Thymus (tissue), 11 donors: ENCODE results near the gene PPM1H. TPM values are rescaled to one million over a fixed set of nuclear protein-coding genes. Genes with fewer than 3 reads are reported as not detected.

Source experiments
- DNase-seq, 9 donors: peaks; one replicate each; pipeline ENCODE4 v3.0.0-alpha.2; 2013; ENCODE audit warnings: low spot score in 9 of 9, low read depth in 6 of 9, missing footprints in 1 of 9
- H3K27ac ChIP-seq, 2 donors: one replicate each; pipeline ENCODE4 v1.5.1; 2013; ENCODE audit warnings: control low read depth in 1 of 2, low read depth in 1 of 2, low read length in 1 of 2, mild to moderate bottlenecking in 1 of 2, moderate library complexity in 1 of 2
- H3K27me3 ChIP-seq, 2 donors: one replicate each; pipeline ENCODE4 v1.5.1; 2013; ENCODE audit warnings: low read length in 1 of 2; ENCODE audit not compliant: control insufficient read depth in 2 of 2, insufficient read depth in 1 of 2
- H3K36me3 ChIP-seq, 2 donors: one replicate each; pipeline ENCODE4 v1.5.1; 2013; ENCODE audit warnings: low read length in 1 of 2, mild to moderate bottlenecking in 1 of 2, moderate library complexity in 1 of 2; ENCODE audit not compliant: control insufficient read depth in 2 of 2, insufficient read depth in 2 of 2
- H3K4me1 ChIP-seq, 2 donors: one replicate each; pipeline ENCODE4 v1.5.1; 2013; ENCODE audit warnings: low read length in 2 of 2; ENCODE audit not compliant: control insufficient read depth in 2 of 2, insufficient read depth in 2 of 2
- H3K4me3 ChIP-seq, 2 donors: one replicate each; pipeline ENCODE4 v1.5.1; 2013; ENCODE audit warnings: low read length in 2 of 2, control low read depth in 1 of 2, mild to moderate bottlenecking in 1 of 2
- H3K9me3 ChIP-seq, 2 donors: one replicate each; pipeline ENCODE4 v1.5.1; 2013; ENCODE audit warnings: low read length in 1 of 2, mild to moderate bottlenecking in 1 of 2; ENCODE audit not compliant: control insufficient read depth in 2 of 2, insufficient read depth in 1 of 2
- WGBS: extraction: QIAGEN DNeasy Blood & Tissue Kit; methylation state at CpG from one replicate; pipeline ENCODE4 v1.1.7; 2013; 5-methylcytosine and 5-hydroxymethylcytosine counted together
- polyA plus RNA-seq: library from polyadenylated mRNA; stranded (reverse); fragments of 200-250 nt; gene quantifications from one replicate; pipeline ENCODE4 v1.2.3, GENCODE V29; 2013
- total RNA-seq: library from RNA; stranded (reverse); fragments of 120-200 nt; gene quantifications from one replicate; pipeline ENCODE4 v1.2.4, GENCODE V29; 2013
- donor health status: healthy.

Gene PPM1H
- total and polyA plus RNA-seq, 2 donors, result 3.6 to 7.8 TPM

GRCh38 chr12:62799126-62799736 is 135.7 kb downstream of the PPM1H start:
- peak; percentile 44 to 89 (median 79) for DNase-seq
- Histone ChIP-seq H3K4me3 (no peak overlapping the region), H3K27me3 (no peaks in the 10 kb centered on the region), H3K9me3 (no peaks in the 10 kb centered on the region), H3K27ac (no peak overlapping the region), H3K4me1 (no peaks in the 10 kb centered on the region), H3K36me3 (no peaks in the 10 kb centered on the region)
- WGBS, result 50% methylated on average over 2 of the region's 2 CpGs

DNA sequence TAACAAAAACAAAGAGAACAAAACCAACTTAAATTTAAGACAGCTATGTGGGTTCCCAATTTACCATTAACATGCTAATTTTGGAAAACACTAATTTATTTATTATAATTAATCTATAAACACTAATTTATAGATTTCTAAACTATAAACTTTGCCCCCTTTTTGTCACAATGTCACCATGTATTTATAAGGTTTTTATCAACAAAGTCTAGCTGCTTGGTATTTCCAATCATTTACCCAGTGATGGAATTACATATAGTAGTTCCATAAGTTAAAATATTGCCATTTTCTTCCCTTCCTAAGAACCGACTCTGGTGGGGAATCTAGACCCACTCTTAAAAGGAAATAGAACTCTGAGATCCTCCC is 140.7 kb downstream of the PPM1H start:
- no peak overlapping the region for H3K27ac ChIP-seq
- no peaks in the 10 kb centered on the region for H3K9me3 ChIP-seq
- peaks cover 0 to 5% of the 10 kb centered on the region in 2 donors for H3K4me1 ChIP-seq
- no peaks in the 10 kb centered on the region for H3K36me3 ChIP-seq
- WGBS, result 63% methylated on average over 1 of the region's 1 CpG
- DNase-seq, result no peak
- no peaks in the 10 kb centered on the region for H3K27me3 ChIP-seq
- H3K4me3 ChIP-seq, result no peak overlapping the region

GRCh38 chr12:62793256-62794217 is 141.4 kb downstream of the PPM1H start:
- Histone ChIP-seq H3K27ac (no peak overlapping the region), H3K4me1 (peaks cover 0 to 5% of the 10 kb centered on the region in 2 donors), H3K9me3 (no peaks in the 10 kb centered on the region), H3K4me3 (no peak overlapping the region), H3K27me3 (no peaks in the 10 kb centered on the region), H3K36me3 (no peaks in the 10 kb centered on the region)
- 85% methylated on average over 25 of the region's 25 CpGs for WGBS
- DNase-seq, result peak; percentile 54 to 88 (median 65)

DNA sequence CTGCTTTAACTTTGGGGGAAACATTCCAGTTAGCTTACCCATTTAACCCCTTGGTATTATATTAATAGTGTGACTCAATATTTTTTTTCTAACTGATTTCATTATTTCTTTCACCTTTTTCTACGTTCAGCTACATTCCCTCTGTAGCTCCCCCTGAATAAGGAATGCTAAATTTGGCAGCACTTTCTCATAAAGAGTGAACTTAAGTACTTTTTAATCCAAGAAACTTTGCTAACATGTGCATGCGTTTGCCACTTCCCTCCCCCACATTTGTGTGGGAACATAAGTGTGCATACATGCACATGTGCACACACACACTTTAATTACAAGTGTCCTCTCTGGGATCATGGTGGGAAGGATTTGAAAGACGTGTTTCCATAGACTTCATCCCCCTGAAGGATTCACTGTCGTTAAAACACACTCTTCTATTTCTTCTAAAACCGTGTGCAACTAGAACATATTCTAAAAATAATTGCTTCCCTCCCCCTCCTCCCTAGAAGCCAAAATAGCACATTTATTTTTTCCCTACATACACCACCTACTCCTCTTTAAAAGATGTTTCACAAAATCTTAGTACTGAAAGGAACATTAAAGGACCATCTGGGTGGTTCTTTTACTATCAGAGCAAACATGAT is 142.6 kb downstream of the PPM1H start:
- H3K27me3 ChIP-seq, result no peaks in the 10 kb centered on the region
- WGBS, result 87% methylated on average over 5 of the region's 5 CpGs
- no peak for DNase-seq
- no peak overlapping the region for H3K4me3 ChIP-seq
- H3K36me3 ChIP-seq, result no peaks in the 10 kb centered on the region
- H3K9me3 ChIP-seq, result no peaks in the 10 kb centered on the region
- H3K27ac ChIP-seq, result no peak overlapping the region
- peaks cover 0 to 5% of the 10 kb centered on the region in 2 donors for H3K4me1 ChIP-seq

- Histone ChIP-seq H3K4me1 (peaks cover 3 to 16% of the 10 kb centered on the region in 2 donors), H3K4me3 (no peak overlapping the region), H3K9me3 (no peaks in the 10 kb centered on the region), H3K27ac (no peak overlapping the region), H3K36me3 (no peaks in the 10 kb centered on the region), H3K27me3 (no peaks in the 10 kb centered on the region)
- WGBS, result 95% methylated on average over 3 of the region's 3 CpGs
- no peak for DNase-seq
These were observed 145.1 kb downstream of the PPM1H start for GRCh38 chr12:62789851-62790250.

DNA sequence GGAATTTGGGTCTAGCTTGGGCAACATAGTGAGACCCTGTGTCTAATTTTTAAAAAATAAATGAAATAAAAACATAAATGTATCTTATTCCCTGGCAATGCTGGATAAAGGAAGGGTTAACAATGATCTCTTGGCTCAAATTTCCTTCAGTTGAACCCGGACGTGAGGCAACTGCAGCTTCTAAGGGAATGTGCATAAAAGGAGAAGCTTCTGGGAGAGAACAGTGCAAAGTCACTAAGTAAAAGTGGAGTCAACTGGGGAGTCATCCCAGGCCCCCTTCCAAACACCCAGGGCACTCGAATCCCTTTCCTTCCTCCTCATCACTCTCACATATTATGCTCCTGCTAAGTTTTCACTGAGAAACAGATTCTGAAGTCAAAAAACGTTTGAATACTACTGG is 147.3 kb downstream of the PPM1H start:
- H3K36me3 ChIP-seq, result no peaks in the 10 kb centered on the region
- H3K27ac ChIP-seq, result no peak overlapping the region
- 81% methylated on average over 4 of the region's 4 CpGs for WGBS
- no peak overlapping the region for H3K4me3 ChIP-seq
- no peak for DNase-seq
- H3K9me3 ChIP-seq, result no peaks in the 10 kb centered on the region
- H3K27me3 ChIP-seq, result no peaks in the 10 kb centered on the region
- peaks cover 3 to 13% of the 10 kb centered on the region in 2 donors for H3K4me1 ChIP-seq

DNA sequence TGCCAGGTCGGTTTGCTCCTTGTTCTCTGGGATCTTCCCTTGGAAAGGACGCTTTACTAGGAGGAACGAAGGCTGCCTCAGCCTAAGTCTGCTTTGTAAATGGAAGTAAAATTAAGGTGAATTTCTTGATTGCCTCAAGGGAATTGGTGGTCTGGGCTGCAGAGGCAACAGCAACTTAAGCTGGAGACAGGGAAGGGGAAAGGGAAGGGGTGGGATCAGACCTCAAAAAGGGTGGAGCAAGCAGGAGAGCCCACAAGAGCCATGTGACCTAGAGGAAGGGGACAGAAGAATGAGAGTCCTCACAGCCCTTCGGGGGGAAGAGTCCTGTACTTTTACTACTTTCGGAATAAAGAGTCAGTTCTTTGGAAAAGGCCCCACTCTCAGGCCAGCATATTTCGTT is 147.9 kb downstream of the PPM1H start:
- Histone ChIP-seq H3K36me3 (no peaks in the 10 kb centered on the region), H3K9me3 (no peaks in the 10 kb centered on the region), H3K4me1 (peaks cover 3 to 11% of the 10 kb centered on the region in 2 donors), H3K4me3 (no peak overlapping the region), H3K27ac (no peak overlapping the region), H3K27me3 (no peaks in the 10 kb centered on the region)
- no peak for DNase-seq
- WGBS, result 97% methylated on average over 6 of the region's 6 CpGs

DNA sequence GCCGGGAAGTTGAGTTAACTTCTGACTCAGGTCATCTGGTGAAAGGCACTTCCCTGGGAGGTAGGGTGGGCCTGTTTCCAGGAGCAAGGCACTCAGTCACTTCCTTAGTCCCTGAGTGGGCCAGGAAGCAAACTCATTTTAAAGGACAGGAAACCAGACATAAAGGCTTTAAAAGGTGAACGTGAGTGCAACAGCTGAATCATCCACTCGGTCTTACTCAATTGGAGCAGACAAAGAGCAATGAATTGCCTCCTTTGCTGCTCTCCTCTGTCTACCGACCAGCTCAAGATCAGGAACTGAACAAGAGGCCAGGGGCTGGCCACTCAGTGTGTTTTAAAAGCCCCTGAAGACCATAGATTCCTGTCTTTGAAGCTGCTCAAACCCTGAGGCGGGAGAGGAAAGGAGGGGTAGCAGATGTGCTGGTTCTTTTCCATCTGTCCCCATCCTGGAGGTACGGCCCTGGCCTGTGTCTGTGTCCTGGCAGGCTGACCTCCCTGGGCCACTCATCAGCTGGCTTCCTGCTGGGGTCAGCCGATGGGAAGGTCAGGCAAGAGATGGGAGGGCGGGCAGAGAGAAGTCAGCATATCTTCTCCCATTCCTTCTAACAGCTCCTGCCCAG is 148.9 kb downstream of the PPM1H start:
- H3K36me3 ChIP-seq, result no peaks in the 10 kb centered on the region
- H3K27ac ChIP-seq, result peak overlapping the region in 1 of 2 donors; percentile 27
- H3K27me3 ChIP-seq, result no peaks in the 10 kb centered on the region
- DNase-seq, result peak in 5 of 9 donors; percentile 11 to 42 (median 19)
- H3K4me1 ChIP-seq, result peaks cover 3 to 17% of the 10 kb centered on the region in 2 donors
- WGBS, result 69% methylated on average over 8 of the region's 8 CpGs
- no peak overlapping the region for H3K4me3 ChIP-seq
- H3K9me3 ChIP-seq, result no peaks in the 10 kb centered on the region
